Brain microvascular endothelial cell (primary cell): ENCODE measurements around the gene RANBP3.

Experiments
- DNase-seq: peaks from one replicate; pipeline ENCODE4 v3.0.0-alpha.2; 2020
- H3K27ac ChIP-seq: fragments of 250-450 bp; sonication (Bioruptor Pico); 2 replicates; pipeline ENCODE4 v1.5.1; 2020; ENCODE audit warnings: mild to moderate bottlenecking, moderate library complexity
- H3K27me3 ChIP-seq: fragments of 250-450 bp; sonication (Bioruptor Pico); replicated peaks from 2 replicates; pipeline ENCODE4 v1.5.1; 2020; ENCODE audit warnings: mild to moderate bottlenecking
- H3K36me3 ChIP-seq: fragments of 250-450 bp; sonication (Bioruptor Pico); replicated peaks from 2 replicates; pipeline ENCODE4 v1.5.1; 2020; ENCODE audit warnings: mild to moderate bottlenecking
- H3K4me3 ChIP-seq: 2 replicates; pipeline ENCODE4 v1.5.1; 2011; ENCODE audit warnings: low read depth, mild to moderate bottlenecking, control low read depth, low read length, moderate library complexity
- CTCF ChIP-seq: IDR thresholded peaks from 2 replicates; pipeline ENCODE4 v1.5.1; 2011; ENCODE audit warnings: low read depth, mild to moderate bottlenecking, moderate library complexity, low read length, control low read depth, inconsistent platforms; ENCODE audit errors: missing control alignments
- in situ Hi-C: cut with HindIII; loops from 2 replicates; pipeline ENCODE4 v1.10.0; 2017; ENCODE audit warnings: low sequenced_read_pairs, low pct_ligation_motif_present

RANBP3 gene

GRCh38 chr19:5959260-5960004 lies 18.5 kb downstream of the RANBP3 start:
- in situ Hi-C loops = no loop called here
- TF ChIP-seq CTCF = no peak
- Histone ChIP-seq H3K36me3 (no peaks in the 10 kb centered on the region), H3K4me3 (no peak overlapping the region), H3K27ac (no peak overlapping the region), H3K27me3 (no peaks in the 10 kb centered on the region)
- no peak for DNase-seq

- no peak for DNase-seq
- no peaks in the 10 kb centered on the region for H3K36me3 ChIP-seq
- H3K4me3 ChIP-seq = no peak overlapping the region
- no peak for TF ChIP-seq CTCF
- no peak overlapping the region for H3K27ac ChIP-seq
- no peaks in the 10 kb centered on the region for H3K27me3 ChIP-seq
- in situ Hi-C loops = no loop called here
Observed at GRCh38 chr19:5958851-5959122, 19.2 kb downstream of the RANBP3 start.

GRCh38 chr19:5958074-5958850 lies 19.7 kb downstream of the RANBP3 start:
- Histone ChIP-seq H3K36me3 (no peaks in the 10 kb centered on the region), H3K27ac (no peak overlapping the region), H3K4me3 (no peak overlapping the region), H3K27me3 (no peaks in the 10 kb centered on the region)
- DNase-seq = no peak
- no peak for TF ChIP-seq CTCF
- in situ Hi-C loops = no loop called here

- Histone ChIP-seq H3K36me3 (no peaks in the 10 kb centered on the region), H3K27me3 (no peaks in the 10 kb centered on the region), H3K4me3 (no peak overlapping the region), H3K27ac (no peak overlapping the region)
- DNase-seq = no peak
- TF ChIP-seq CTCF = no peak
- in situ Hi-C loops = no loop called here
Observed at GRCh38 chr19:5957170-5957569, 20.8 kb downstream of the RANBP3 start.

GRCh38 chr19:5956728-5957127 lies 21.2 kb downstream of the RANBP3 start:
- DNase-seq = no peak
- in situ Hi-C loops = no loop called here
- no peak overlapping the region for H3K4me3 ChIP-seq
- no peak for TF ChIP-seq CTCF
- H3K27ac ChIP-seq = no peak overlapping the region
- H3K27me3 ChIP-seq = no peaks in the 10 kb centered on the region
- no peaks in the 10 kb centered on the region for H3K36me3 ChIP-seq
